Stimulated activated naive B cell treated with anti-CD40 and anti-IgM and Interleukin-4, amounts not matched to agents 10 μg/mL and 1 μg/mL and 100 μg/mL, for 72 hours (primary cell): Measurements from ENCODE around the gene MYOF.
"Not testable (repeated sequence)": the region's sequence is repeated elsewhere in the genome, so short reads cannot be mapped to it uniquely, and the experiment has no call there.

Experiments
- ATAC-seq, 2 donors: fragments of 150-1000 bp; cut with Tn5 transposase; replicated peaks; 2 replicates each; pipeline ENCODE4 v1.10.0; 2021; ENCODE audit warnings: moderate library complexity in 1 of 2
- DNase-seq: peaks from one replicate; pipeline ENCODE4 v3.0.0; 2021
- H3K27ac Mint-ChIP-seq: one replicate; pipeline ENCODE4 v1.8.0; 2022; ENCODE audit warnings: mild to moderate bottlenecking, mixed read lengths
- H3K27me3 Mint-ChIP-seq, 2 donors: one replicate each; pipeline ENCODE4 v1.8.0; 2022; ENCODE audit warnings: mixed read lengths in 2 of 2
- H3K36me3 Mint-ChIP-seq, 2 donors: one replicate each; pipeline ENCODE4 v1.8.0; 2022; ENCODE audit warnings: mixed read lengths in 2 of 2, mild to moderate bottlenecking in 1 of 2
- H3K4me1 Mint-ChIP-seq, 2 donors: one replicate each; pipeline ENCODE4 v1.8.0; 2022; ENCODE audit warnings: mixed read lengths in 2 of 2, mild to moderate bottlenecking in 1 of 2
- H3K4me3 Mint-ChIP-seq, 2 donors: one replicate each; pipeline ENCODE4 v1.8.0; 2022; ENCODE audit warnings: mild to moderate bottlenecking in 2 of 2, mixed read lengths in 2 of 2, moderate library complexity in 1 of 2
- H3K9me3 Mint-ChIP-seq, 2 donors: one replicate each; pipeline ENCODE4 v1.8.0; 2022; ENCODE audit warnings: mixed read lengths in 2 of 2, mild to moderate bottlenecking in 1 of 2

The MYOF gene

GRCh38 chr10:93456480-93456879 is 25.7 kb downstream of the MYOF start:
- Mint-ChIP-seq H3K27me3 (peaks cover 5 to 9% of the 10 kb centered on the region in 2 donors), H3K36me3 (peaks cover 0 to 1% of the 10 kb centered on the region in 2 donors), H3K27ac (no peak overlapping the region), H3K4me1 (peaks cover 5 to 9% of the 10 kb centered on the region in 2 donors), H3K4me3 (no peak overlapping the region), H3K9me3 (no peaks in the 10 kb centered on the region)
- no peak for DNase-seq
- ATAC-seq: no peak

GRCh38 chr10:93454736-93455135 is 27.4 kb downstream of the MYOF start:
- ATAC-seq: no peak
- Mint-ChIP-seq H3K27ac (no peak overlapping the region), H3K4me3 (no peak overlapping the region), H3K27me3 (peaks cover under 1 to 5% of the 10 kb centered on the region in 2 donors), H3K4me1 (peaks cover 0 to 5% of the 10 kb centered on the region in 2 donors), H3K9me3 (no peaks in the 10 kb centered on the region), H3K36me3 (peaks cover 0 to under 1% of the 10 kb centered on the region in 2 donors)
- no peak for DNase-seq

DNA sequence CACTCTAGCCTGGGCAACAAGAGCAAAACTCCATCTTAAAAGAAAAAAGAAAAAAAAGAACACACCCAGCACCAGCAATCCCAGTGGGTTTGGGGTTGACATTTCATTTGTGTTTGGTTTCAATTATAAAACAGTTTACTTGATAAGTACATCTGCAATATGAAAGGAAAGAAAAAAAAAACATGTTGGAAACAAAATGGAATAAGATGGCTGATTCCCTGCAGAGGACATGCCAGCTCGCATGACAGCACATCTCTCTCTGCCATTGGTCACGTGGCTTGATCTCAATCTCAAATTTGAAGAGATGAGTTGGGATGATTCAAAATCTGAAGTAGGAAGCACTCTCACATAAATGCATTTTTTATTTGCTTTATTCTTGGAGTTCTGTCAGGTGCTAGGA is 28.0 kb downstream of the MYOF start:
- DNase-seq (no peak), ATAC-seq (no peak)
- Mint-ChIP-seq H3K27me3 (peaks cover 0 to 4% of the 10 kb centered on the region in 2 donors), H3K4me3 (no peak overlapping the region), H3K9me3 (no peaks in the 10 kb centered on the region), H3K27ac (no peak overlapping the region), H3K36me3 (no peaks in the 10 kb centered on the region), H3K4me1 (peaks cover 0 to 5% of the 10 kb centered on the region in 2 donors)

DNA sequence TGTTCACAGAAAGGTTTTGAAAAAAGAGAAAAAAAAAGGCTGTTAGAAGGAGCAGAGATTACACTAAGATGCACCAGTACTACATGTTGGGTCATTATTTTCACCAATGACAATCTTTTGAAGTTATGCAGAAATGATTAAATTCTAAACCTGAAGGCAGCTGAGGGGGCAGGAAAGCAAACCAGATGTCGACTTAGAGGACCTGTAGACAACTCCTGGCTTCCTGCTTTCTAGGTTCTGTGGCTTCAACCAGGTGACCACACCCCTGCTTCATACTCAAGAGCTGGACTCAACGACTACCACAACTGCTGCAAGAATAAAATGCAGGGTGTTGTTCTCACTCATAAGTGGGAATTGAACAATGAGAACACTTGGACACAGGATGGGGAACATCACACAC is 30.0 kb downstream of the MYOF start:
- H3K4me3 Mint-ChIP-seq: no peak overlapping the region
- ATAC-seq (peak; percentile 16 to 54), DNase-seq (no peak)
- H3K27me3 Mint-ChIP-seq: no peaks in the 10 kb centered on the region
- no peaks in the 10 kb centered on the region for H3K4me1 Mint-ChIP-seq
- no peaks in the 10 kb centered on the region for H3K36me3 Mint-ChIP-seq
- H3K27ac Mint-ChIP-seq: no peak overlapping the region
- no peaks in the 10 kb centered on the region for H3K9me3 Mint-ChIP-seq

- Mint-ChIP-seq H3K4me1 (no peaks in the 10 kb centered on the region), H3K4me3 (no peak overlapping the region), H3K27ac (no peak overlapping the region), H3K27me3 (no peaks in the 10 kb centered on the region), H3K36me3 (no peaks in the 10 kb centered on the region), H3K9me3 (no peaks in the 10 kb centered on the region)
- no peak for ATAC-seq
- DNase-seq: no peak
These were observed 30.7 kb downstream of the MYOF start for GRCh38 chr10:93451244-93451947.

GRCh38 chr10:93447970-93448369 is 34.2 kb downstream of the MYOF start:
- peaks cover 0 to 1% of the 10 kb centered on the region in 2 donors for H3K9me3 Mint-ChIP-seq
- no peak overlapping the region for H3K4me3 Mint-ChIP-seq
- ATAC-seq (no peak), DNase-seq (no peak)
- H3K27me3 Mint-ChIP-seq: peaks cover 0 to 5% of the 10 kb centered on the region in 2 donors
- no peak overlapping the region for H3K27ac Mint-ChIP-seq
- peaks cover 0 to 4% of the 10 kb centered on the region in 2 donors for H3K36me3 Mint-ChIP-seq
- no peaks in the 10 kb centered on the region for H3K4me1 Mint-ChIP-seq

DNA sequence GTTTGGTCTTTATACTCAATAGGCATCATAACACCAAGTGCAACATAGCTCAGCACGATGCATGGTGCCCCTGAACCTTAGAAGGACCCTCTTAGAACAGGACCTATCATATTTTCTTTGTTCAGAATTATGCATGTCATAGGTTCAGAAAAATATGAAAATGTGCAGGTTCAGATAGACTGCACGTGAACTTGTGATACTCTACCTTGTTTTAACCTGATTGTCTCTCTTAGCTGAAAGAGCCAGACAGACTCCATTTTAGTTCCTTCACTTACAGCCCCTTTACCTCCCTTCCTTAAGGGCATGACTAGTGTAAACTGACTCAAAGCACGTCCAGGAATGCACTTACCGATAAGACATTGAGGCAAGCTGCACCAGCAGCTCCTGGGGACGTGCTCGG is 35.1 kb downstream of the MYOF start:
- Mint-ChIP-seq H3K36me3 (peaks cover 0 to 4% of the 10 kb centered on the region in 2 donors), H3K4me3 (no peak overlapping the region), H3K27ac (no peak overlapping the region), H3K4me1 (no peaks in the 10 kb centered on the region), H3K27me3 (peaks cover 0 to 5% of the 10 kb centered on the region in 2 donors), H3K9me3 (peaks cover 0 to 1% of the 10 kb centered on the region in 2 donors)
- ATAC-seq (no peak), DNase-seq (no peak)

- no peak overlapping the region for H3K27ac Mint-ChIP-seq
- peaks cover 0 to 5% of the 10 kb centered on the region in 2 donors for H3K27me3 Mint-ChIP-seq
- no peak overlapping the region for H3K4me3 Mint-ChIP-seq
- no peaks in the 10 kb centered on the region for H3K4me1 Mint-ChIP-seq
- peaks cover 0 to 4% of the 10 kb centered on the region in 2 donors for H3K36me3 Mint-ChIP-seq
- ATAC-seq: no peak
- no peak for DNase-seq
- peaks cover 0 to 1% of the 10 kb centered on the region in 2 donors for H3K9me3 Mint-ChIP-seq
These were observed 36.0 kb downstream of the MYOF start for GRCh38 chr10:93445978-93446720.

GRCh38 chr10:93445097-93445960 is 36.8 kb downstream of the MYOF start:
- DNase-seq (no peak), ATAC-seq (no peak)
- Mint-ChIP-seq H3K4me3 (no peak overlapping the region), H3K36me3 (peaks cover 0 to 4% of the 10 kb centered on the region in 2 donors), H3K9me3 (peaks cover 0 to 1% of the 10 kb centered on the region in 2 donors), H3K27ac (no peak overlapping the region), H3K27me3 (peaks cover 0 to 7% of the 10 kb centered on the region in 2 donors), H3K4me1 (no peaks in the 10 kb centered on the region)

DNA sequence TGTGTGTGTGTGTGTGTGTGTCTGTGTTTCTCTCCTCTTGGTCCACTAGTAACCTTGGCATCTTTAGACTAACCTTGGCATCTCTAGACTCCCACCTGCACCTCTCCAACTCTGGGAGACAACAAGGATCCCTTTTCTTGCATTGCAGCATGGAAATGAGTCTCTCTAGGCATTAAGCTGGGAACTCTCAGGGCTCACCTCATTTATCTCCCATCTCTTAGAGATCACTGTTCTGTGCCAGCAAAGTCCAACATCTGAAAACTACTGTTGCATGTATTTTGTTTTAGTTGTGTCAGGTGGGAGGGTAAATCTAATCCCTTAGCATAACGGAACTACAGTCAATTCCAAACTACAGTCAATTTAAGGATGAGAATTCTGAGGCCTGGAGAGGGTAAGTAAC is 38.7 kb downstream of the MYOF start:
- Mint-ChIP-seq H3K27ac (no peak overlapping the region), H3K4me3 (no peak overlapping the region), H3K9me3 (peaks cover 0 to 1% of the 10 kb centered on the region in 2 donors), H3K27me3 (peaks cover 0 to 9% of the 10 kb centered on the region in 2 donors), H3K36me3 (peaks cover 0 to 4% of the 10 kb centered on the region in 2 donors), H3K4me1 (no peaks in the 10 kb centered on the region)
- no peak for ATAC-seq
- DNase-seq: no peak

GRCh38 chr10:93442721-93443120 is 39.4 kb downstream of the MYOF start:
- H3K4me3 Mint-ChIP-seq, H3K36me3 Mint-ChIP-seq, ATAC-seq, H3K27me3 Mint-ChIP-seq, H3K4me1 Mint-ChIP-seq, H3K9me3 Mint-ChIP-seq, H3K27ac Mint-ChIP-seq, DNase-seq: not testable (repeated sequence)

- Mint-ChIP-seq H3K4me1 (peaks cover 0 to 8% of the 10 kb centered on the region in 2 donors), H3K4me3 (no peak overlapping the region)
- no peak for DNase-seq
These were observed 41.5 kb downstream of the MYOF start for GRCh38 chr10:93440591-93441091.

DNA sequence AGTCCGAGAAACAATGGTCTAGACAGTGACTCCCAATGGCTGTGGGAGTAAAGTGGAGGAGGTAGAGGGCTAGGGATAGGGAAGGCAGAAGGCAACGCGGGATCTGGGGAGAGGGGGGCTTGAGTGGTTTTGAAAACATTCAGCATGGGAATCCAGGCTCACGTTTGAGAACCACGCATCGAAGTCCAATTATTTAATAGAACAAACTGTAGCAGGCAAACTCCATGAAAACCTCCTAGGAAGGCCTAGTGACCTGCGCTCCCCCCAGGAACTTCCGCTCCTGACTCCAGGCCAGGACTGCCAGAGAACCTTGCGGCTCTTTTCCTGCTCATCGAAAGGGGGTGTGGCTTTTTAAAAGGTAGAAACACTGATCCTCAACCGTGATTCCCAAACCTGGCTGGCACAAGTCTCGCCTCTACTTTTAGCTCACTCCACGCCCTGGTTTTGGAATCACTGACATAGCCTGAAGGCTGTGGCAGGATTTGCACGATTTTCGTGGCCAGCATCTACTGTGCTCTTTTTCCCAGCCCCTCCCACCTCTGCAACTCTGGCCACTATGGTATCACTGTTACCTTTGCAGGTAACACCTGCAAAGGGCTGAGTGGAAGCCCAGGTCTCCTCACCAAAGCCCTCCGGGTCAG is 43.4 kb downstream of the MYOF start:
- peaks cover 0 to 9% of the 10 kb centered on the region in 2 donors for H3K27me3 Mint-ChIP-seq
- peaks cover 0 to 1% of the 10 kb centered on the region in 2 donors for H3K9me3 Mint-ChIP-seq
- H3K4me3 Mint-ChIP-seq: no peak overlapping the region
- ATAC-seq: no peak
- no peak for DNase-seq
- peaks cover 0 to 8% of the 10 kb centered on the region in 2 donors for H3K4me1 Mint-ChIP-seq
- H3K36me3 Mint-ChIP-seq: peaks cover 0 to 4% of the 10 kb centered on the region in 2 donors
- no peak overlapping the region for H3K27ac Mint-ChIP-seq

More at GRCh38 chr10:93440591-93441091, 41.5 kb downstream of the MYOF start:
- Mint-ChIP-seq H3K36me3 (peaks cover 0 to 4% of the 10 kb centered on the region in 2 donors), H3K9me3 (peaks cover 0 to 1% of the 10 kb centered on the region in 2 donors), H3K27me3 (peaks cover 0 to 9% of the 10 kb centered on the region in 2 donors), H3K27ac (no peak overlapping the region)
- no peak for ATAC-seq
